OCI-LY3 (cell line): ENCODE data around the gene NCAM2.

Experiments
- H2AFZ ChIP-seq: fragments of 200-600, 300-600 bp; shearing (Covaris generic); 2 replicates; pipeline ENCODE4 v1.6.0; 2014; ENCODE audit warnings: antibody characterized with exemption, low read depth, low read length
- H3K27ac ChIP-seq: fragments of 200-600, 300-600 bp; sonication (generic); 2 replicates; pipeline ENCODE4 v1.5.1; 2014; ENCODE audit warnings: mild to moderate bottlenecking, low read length, moderate library complexity, mixed read lengths
- H3K27me3 ChIP-seq: fragments of 200-600, 300-600 bp; sonication (generic); 2 replicates; pipeline ENCODE4 v1.6.1; 2014; ENCODE audit warnings: low read depth, low read length, mixed read lengths
- H3K36me3 ChIP-seq: fragments of 200-600, 300-600 bp; sonication (generic); replicated peaks from 2 replicates; pipeline ENCODE3; 2014; ENCODE audit warnings: low read depth, low read length, mixed read lengths
- H3K4me1 ChIP-seq: fragments of 300-600, 200-600 bp; sonication (generic); 2 replicates; pipeline ENCODE4 v1.6.1; 2014; ENCODE audit warnings: low read length, mixed read lengths
- H3K4me2 ChIP-seq: fragments of 200-600, 300-600 bp; sonication (generic); 2 replicates; pipeline ENCODE4 v1.6.1; 2014; ENCODE audit warnings: low read length, mixed read lengths
- H3K4me3 ChIP-seq: fragments of 300-600, 200-600 bp; sonication (generic); 2 replicates; pipeline ENCODE4 v1.5.1; 2014; ENCODE audit warnings: antibody characterized with exemption, mild to moderate bottlenecking, low read length, moderate library complexity
- H3K79me2 ChIP-seq: fragments of 300-600, 200-600 bp; shearing (Covaris generic); 2 replicates; pipeline ENCODE4 v1.6.1; 2014; ENCODE audit warnings: mild to moderate bottlenecking, low read length, mixed read lengths
- H3K9ac ChIP-seq: fragments of 300-600, 200-600 bp; shearing (Covaris generic); 2 replicates; pipeline ENCODE4 v1.6.0; 2014; ENCODE audit warnings: mild to moderate bottlenecking, low read length, moderate library complexity
- H3K9me3 ChIP-seq: fragments of 200-600, 300-600 bp; shearing (Covaris generic); 2 replicates; pipeline ENCODE4 v1.6.1; 2014; ENCODE audit warnings: low read length, mixed read lengths; ENCODE audit not compliant: insufficient read depth
- H4K20me1 ChIP-seq: fragments of 200-600, 300-600 bp; sonication (generic); 2 replicates; pipeline ENCODE4 v1.6.1; 2016; ENCODE audit warnings: low read length, mixed read lengths; ENCODE audit not compliant: insufficient read depth
- EZH2phosphoT487 ChIP-seq: fragments of 200-600 bp; shearing (Covaris generic); IDR thresholded peaks from 2 replicates; pipeline ENCODE4 v1.6.1; 2018; ENCODE audit warnings: antibody characterized with exemption, mixed run types, low read depth
- TF ChIP-seq, protein P1 (sequence below): fragments of 200-600, 300-600 bp; sonication (generic); IDR thresholded peaks from 2 replicates; pipeline ENCODE4 v1.5.1; 2014; ENCODE audit warnings: antibody characterized with exemption, low read length, low read depth

NCAM2 gene

DNA sequence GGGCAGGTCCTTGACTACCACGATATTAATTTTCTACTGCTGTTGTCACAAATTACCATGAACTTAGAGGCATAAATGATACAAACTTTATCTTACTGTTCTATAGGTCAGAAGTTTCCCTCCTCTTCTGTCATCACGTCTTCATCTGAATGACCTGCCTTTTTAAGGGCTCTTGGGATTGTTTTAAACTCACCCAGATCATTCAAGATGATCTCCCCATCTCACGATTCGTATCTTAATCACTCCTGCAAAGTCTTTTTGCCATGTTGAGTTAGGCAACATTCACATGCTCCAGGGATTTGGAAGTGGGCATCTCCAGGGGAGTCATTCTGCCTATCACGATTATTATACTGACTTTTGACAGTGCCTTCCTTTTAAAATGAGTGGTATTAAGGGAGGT is 32.1 kb downstream of the NCAM2 start:
- Histone ChIP-seq H4K20me1 (no peaks in the 10 kb centered on the region), H3K9ac (no peak overlapping the region), H3K4me2 (no peak overlapping the region), H3K36me3 (no peaks in the 10 kb centered on the region), H2AFZ (no peak overlapping the region), H3K4me3 (no peak overlapping the region), H3K27me3 (no peaks in the 10 kb centered on the region), H3K4me1 (peaks cover 15% of the 10 kb centered on the region), H3K79me2 (no peaks in the 10 kb centered on the region), H3K9me3 (no peaks in the 10 kb centered on the region), H3K27ac (no peak overlapping the region)
- TF ChIP-seq, protein P1, sequence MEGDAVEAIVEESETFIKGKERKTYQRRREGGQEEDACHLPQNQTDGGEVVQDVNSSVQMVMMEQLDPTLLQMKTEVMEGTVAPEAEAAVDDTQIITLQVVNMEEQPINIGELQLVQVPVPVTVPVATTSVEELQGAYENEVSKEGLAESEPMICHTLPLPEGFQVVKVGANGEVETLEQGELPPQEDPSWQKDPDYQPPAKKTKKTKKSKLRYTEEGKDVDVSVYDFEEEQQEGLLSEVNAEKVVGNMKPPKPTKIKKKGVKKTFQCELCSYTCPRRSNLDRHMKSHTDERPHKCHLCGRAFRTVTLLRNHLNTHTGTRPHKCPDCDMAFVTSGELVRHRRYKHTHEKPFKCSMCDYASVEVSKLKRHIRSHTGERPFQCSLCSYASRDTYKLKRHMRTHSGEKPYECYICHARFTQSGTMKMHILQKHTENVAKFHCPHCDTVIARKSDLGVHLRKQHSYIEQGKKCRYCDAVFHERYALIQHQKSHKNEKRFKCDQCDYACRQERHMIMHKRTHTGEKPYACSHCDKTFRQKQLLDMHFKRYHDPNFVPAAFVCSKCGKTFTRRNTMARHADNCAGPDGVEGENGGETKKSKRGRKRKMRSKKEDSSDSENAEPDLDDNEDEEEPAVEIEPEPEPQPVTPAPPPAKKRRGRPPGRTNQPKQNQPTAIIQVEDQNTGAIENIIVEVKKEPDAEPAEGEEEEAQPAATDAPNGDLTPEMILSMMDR = no peak
- TF ChIP-seq EZH2phosphoT487 = no peak

DNA sequence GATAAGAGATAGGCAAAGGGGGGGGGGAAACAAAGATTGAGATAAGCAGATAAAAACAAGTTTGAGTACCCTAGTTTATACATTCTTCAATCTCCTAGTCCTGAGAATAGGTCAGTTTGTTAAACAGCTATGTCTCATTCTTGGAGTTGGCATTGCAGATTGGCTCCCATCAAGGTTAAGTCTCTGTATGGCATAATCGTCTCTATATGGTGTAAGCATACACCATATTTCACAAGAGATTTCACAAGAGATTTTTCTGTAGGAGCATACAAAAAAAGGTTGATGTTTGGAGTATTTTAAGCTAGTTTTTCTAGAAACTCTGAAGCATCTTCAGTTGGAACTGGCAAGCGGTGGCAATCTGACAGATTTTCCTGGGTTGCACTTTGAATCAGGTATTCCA is 35.8 kb downstream of the NCAM2 start:
- TF ChIP-seq, protein P1 = no peak
- TF ChIP-seq EZH2phosphoT487 = no peak
- H3K9me3 ChIP-seq = no peaks in the 10 kb centered on the region
- H3K4me2 ChIP-seq = peak overlapping the region; percentile 53

DNA sequence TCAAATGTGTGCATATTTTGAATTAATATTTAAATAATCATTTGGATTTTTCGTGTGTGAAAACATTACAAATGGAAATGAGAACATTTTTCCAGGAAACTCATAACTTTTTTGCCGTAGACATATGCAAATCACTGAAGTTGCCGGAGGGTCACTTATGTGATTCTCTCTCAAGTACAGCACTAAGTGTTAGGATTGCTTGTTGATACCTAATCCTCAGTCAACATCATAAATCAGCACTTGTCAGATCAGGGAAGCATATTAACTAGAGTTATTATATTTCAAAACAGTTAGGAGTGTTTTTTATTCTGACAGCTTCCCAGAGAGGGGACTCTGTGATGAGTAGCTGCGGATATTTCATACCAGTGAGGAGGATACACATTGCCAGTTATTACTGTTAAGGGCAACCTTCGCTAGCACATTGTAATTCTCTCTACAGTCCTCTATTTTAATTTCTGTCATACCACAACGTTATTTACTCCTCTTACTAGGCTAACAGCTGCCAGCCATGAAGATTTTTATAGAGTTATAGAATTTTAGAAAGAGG is 41.5 kb downstream of the NCAM2 start:
- peaks cover 5% of the 10 kb centered on the region for H3K4me1 ChIP-seq
- H4K20me1 ChIP-seq = no peaks in the 10 kb centered on the region
- no peaks in the 10 kb centered on the region for H3K9me3 ChIP-seq
- TF ChIP-seq, protein P1 = no peak
- TF ChIP-seq EZH2phosphoT487 = no peak
- H3K27me3 ChIP-seq = no peaks in the 10 kb centered on the region
- no peaks in the 10 kb centered on the region for H3K79me2 ChIP-seq
- no peak overlapping the region for H3K9ac ChIP-seq
- no peak overlapping the region for H3K4me2 ChIP-seq
- no peak overlapping the region for H3K27ac ChIP-seq
- H3K36me3 ChIP-seq = no peaks in the 10 kb centered on the region
- H3K4me3 ChIP-seq = no peak overlapping the region
- H2AFZ ChIP-seq = no peak overlapping the region

More for the DNA sequence above, 35.8 kb downstream of the NCAM2 start:
- H3K27ac ChIP-seq = peak overlapping the region; percentile 51
- no peaks in the 10 kb centered on the region for H4K20me1 ChIP-seq
- no peak overlapping the region; the same call in 1 of the 2 replicates for H3K9ac ChIP-seq
- peaks cover 15% of the 10 kb centered on the region for H3K4me1 ChIP-seq
- H3K27me3 ChIP-seq = no peaks in the 10 kb centered on the region
- H3K36me3 ChIP-seq = no peaks in the 10 kb centered on the region
- no peaks in the 10 kb centered on the region for H3K79me2 ChIP-seq
- peak overlapping the region; percentile 29 for H3K4me3 ChIP-seq
- H2AFZ ChIP-seq = no peak overlapping the region; the same call in 1 of the 2 replicates

DNA sequence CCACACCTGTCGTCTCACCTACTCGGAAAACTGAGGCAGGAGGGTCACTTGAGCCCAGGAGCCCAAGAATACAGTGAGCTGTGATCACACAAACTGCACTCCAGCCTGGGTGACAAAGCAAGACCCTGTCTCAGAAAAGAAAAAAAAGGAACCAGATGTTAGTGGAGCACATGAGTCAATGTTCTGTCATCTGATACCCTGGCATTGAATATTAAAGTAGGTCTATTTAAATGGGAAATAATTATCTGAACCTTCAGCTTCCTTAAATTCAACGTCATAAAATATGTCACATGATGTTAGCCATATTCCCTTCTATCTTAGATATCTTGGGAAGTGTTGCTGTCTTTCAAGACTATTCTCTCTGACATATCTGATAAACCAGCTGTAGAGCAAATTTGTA is 47.3 kb downstream of the NCAM2 start:
- Histone ChIP-seq H3K4me1 (peaks cover 14% of the 10 kb centered on the region), H3K9ac (no peak overlapping the region), H3K27ac (no peak overlapping the region), H3K9me3 (no peaks in the 10 kb centered on the region), H4K20me1 (no peaks in the 10 kb centered on the region), H2AFZ (no peak overlapping the region), H3K4me2 (no peak overlapping the region), H3K27me3 (no peaks in the 10 kb centered on the region), H3K36me3 (peaks cover 7% of the 10 kb centered on the region), H3K4me3 (no peak overlapping the region), H3K79me2 (no peaks in the 10 kb centered on the region)
- TF ChIP-seq, protein P1 = no peak
- no peak for TF ChIP-seq EZH2phosphoT487
